ENCODE data around the gene PVALEF.

Gene PVALEF

GRCh38 chr17:81231121-81231645, 65.9 kb downstream of the PVALEF start:
- Histone ChIP-seq H3K27ac (ENCODE audit: low read depth, low read length) (no peak overlapping the region), H3K9ac (ENCODE audit: low read length) (no peak overlapping the region), H3K36me3 (ENCODE audit: insufficient read depth, low read length) (peaks cover 13% of the 10 kb centered on the region), H3K4me3 (ENCODE audit: low read depth in 1 of 2, low read length in 2 of 2) (no peak overlapping the region), H3K4me1 (ENCODE audit: insufficient read depth, low read length) (no peaks in the 10 kb centered on the region), H3K9me3 (ENCODE audit: low read length) (no peaks in the 10 kb centered on the region), H3K27me3 (ENCODE audit: control insufficient read depth in 1 of 2, insufficient read depth in 2 of 2, low read length in 2 of 2) (no peaks in the 10 kb centered on the region)

GRCh38 chr17:81231766-81232581, 66.7 kb downstream of the PVALEF start:
- peaks cover 13% of the 10 kb centered on the region for H3K36me3 ChIP-seq (ENCODE audit: insufficient read depth, low read length)
- no peak overlapping the region for H3K27ac ChIP-seq (ENCODE audit: low read depth, low read length)
- H3K9ac ChIP-seq (ENCODE audit: low read length): no peak overlapping the region
- no peak overlapping the region for H3K4me3 ChIP-seq (ENCODE audit: low read depth in 1 of 2, low read length in 2 of 2)
- H3K4me1 ChIP-seq (ENCODE audit: insufficient read depth, low read length): peaks cover 3% of the 10 kb centered on the region
- no peaks in the 10 kb centered on the region for H3K27me3 ChIP-seq (ENCODE audit: control insufficient read depth in 1 of 2, insufficient read depth in 2 of 2, low read length in 2 of 2)
- H3K9me3 ChIP-seq (ENCODE audit: low read length): no peaks in the 10 kb centered on the region

Measured in muscle layer of colon (tissue), 2 donors.